Measurements from ENCODE around the gene APOA4. TPM values are rescaled to one million over a fixed set of nuclear protein-coding genes. Genes with fewer than 3 reads are reported as not detected.

Gene APOA4
- total RNA-seq, 4 donors from 2014 or later, result not detected

DNA sequence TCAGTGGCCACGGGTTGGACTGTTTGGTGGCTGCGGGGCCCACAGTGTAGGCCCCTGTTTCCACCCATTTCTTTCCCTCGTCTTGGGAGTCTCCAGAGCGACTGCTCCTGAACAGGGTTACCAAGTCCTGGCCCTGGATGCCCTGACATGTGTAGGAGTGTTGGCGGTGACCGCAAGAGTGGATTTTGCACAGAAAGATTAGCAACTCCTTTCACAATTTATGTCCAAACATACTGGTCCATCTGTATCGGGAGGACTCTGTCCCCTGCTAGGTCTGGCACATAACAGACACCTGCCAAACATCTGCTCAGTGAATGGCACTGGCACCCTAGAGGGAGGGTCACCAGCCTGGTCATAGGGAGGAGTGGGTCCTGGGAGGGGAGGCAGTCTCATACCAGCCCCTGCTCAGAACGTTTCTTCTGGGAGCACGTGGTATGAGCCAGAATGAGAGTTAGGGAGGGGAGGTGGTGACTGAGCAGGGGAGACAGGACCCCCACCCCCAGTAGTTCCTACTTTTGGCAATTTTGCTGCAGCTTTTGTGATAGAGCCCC lies 17.7 kb upstream of the APOA4 start:
- TF ChIP-seq, protein P1, sequence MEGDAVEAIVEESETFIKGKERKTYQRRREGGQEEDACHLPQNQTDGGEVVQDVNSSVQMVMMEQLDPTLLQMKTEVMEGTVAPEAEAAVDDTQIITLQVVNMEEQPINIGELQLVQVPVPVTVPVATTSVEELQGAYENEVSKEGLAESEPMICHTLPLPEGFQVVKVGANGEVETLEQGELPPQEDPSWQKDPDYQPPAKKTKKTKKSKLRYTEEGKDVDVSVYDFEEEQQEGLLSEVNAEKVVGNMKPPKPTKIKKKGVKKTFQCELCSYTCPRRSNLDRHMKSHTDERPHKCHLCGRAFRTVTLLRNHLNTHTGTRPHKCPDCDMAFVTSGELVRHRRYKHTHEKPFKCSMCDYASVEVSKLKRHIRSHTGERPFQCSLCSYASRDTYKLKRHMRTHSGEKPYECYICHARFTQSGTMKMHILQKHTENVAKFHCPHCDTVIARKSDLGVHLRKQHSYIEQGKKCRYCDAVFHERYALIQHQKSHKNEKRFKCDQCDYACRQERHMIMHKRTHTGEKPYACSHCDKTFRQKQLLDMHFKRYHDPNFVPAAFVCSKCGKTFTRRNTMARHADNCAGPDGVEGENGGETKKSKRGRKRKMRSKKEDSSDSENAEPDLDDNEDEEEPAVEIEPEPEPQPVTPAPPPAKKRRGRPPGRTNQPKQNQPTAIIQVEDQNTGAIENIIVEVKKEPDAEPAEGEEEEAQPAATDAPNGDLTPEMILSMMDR (IDR thresholded peaks at IDR 0.05; ENCODE audit: low read depth), result no peak

DNA sequence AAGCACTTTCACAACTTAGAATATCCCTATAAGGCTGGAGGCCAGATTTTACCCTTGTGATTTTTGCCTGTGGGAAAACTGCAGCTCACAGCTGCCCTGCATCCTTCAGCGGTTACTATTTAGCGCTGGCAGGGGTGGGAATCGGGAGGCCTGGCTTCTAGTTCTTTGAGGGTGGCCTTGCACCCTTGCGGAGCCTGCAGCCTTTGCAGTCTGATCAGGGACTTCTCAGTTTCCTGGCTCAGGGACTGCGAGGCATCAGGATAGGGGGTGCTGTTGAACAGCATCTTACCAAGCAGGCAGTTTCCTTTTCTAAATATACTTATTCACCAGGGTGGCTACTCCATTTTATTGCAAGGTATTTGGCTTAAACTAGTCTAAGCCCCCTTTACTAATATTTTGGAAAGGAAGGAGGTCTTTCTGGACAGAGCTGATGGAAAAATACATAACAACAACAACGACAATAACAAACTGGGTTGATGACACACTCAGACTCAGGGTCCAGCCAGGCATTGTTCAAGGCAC lies 17.2 kb upstream of the APOA4 start:
- TF ChIP-seq, protein P1 (IDR thresholded peaks at IDR 0.05; ENCODE audit: low read depth), result no peak

DNA sequence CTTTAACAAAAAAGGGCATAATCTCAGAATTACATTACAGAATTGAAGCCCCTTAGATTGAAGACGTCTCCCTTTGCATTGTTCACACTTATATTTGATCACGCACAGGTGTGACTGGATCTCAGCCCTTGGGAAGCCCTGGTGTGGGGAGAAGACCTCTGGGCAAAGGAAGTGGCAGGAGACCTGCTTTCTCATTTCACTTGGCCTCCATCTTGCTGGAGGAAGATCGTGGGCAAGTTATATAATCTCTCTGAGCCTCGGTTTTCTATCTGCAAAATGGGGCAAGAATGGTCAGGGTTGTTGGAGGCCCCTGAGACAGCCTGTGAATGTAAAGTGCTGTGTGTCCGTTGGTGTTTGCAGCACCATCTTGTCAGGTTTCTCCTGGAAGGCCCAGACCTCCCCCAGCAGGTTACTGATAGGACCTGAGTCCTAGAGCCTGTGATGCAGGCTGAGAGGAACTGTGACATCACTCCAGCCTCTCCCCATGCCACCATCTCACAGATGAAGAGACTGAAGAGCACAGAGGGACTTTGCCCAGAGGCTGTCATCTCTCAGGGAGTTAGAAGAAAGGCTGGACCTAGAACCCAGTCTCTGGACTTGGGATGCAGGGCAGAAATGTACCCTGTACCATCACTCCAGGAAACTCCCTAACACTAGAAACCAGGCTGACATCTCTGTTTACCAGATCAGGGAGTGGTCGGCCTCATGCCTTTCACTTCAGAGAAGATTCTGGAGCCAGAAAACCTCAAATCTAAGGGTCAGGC lies 15.4 kb upstream of the APOA4 start:
- TF ChIP-seq, protein P1 (IDR thresholded peaks at IDR 0.05; ENCODE audit: low read depth), result no peak

DNA sequence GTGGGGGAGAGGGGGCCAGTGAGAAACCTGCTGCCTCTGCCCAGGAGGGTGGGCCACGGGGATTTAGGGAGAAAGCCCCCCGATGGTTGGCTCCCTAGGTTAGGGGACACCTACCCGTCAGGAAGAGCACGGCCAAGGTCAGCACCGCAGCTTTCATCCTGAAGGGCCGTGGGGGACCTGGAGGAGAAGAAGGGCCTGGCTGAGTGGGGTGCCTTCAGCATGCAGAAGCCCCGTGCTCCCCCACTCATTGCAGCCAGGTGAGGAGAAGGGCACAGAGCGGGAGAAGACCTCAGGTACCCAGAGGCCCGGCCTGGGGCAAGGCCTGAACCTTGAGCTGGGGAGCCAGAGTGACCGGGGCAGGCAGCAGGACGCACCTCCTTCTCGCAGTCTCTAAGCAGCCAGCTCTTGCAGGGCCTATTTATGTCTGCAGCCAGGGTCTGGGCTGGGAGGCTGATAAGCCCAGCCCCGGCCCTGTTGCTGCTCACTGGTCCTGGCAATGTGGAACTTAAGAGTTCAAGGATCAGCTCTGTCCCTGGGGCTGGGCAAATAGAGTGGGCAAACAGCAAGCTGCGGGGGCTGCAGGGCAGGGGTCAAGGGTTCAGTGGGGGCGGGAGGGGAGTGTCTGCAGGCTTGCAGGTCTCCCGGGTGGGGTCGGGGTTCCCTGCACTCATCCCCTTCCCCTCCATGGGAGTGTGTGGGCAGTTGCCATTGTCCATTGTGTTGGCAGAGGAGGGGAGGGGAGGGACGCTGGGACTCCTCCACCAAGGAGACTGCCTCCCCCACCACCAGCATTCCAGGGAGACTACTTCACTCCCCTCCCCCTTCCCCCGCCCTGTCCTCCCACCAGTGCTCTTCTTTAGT lies 14.4 kb upstream of the APOA4 start, which contains the start of gene APOA1:
TSS of gene APOA1 (minus strand) at position 392 of the 861 bp plus-strand sequence. CDS start at position 157, 235 bp downstream.
- TF ChIP-seq, protein P1 (IDR thresholded peaks at IDR 0.05; ENCODE audit: low read depth), result no peak

DNA sequence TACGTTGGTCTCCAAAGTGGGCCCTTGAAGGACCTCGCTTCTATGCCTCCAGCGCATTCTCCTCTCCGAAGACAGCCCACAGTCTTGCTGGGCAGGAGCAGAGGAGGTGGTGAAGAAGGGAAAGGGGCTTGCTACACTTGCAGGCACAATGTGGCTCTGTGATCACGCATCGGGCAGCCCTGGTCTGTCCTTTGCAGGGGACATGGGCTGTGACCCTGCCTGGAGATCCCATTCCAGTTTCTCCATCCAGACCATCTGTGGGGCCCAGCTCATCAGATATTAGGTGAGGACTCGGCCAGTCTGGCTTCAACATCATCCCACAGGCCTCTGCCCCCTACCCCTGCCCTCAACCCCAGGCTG lies 13.5 kb upstream of the APOA4 start:
- TF ChIP-seq, protein P1 (IDR thresholded peaks at IDR 0.05; ENCODE audit: low read depth), result no peak

GRCh38 chr11:116835791-116836631 lies 12.9 kb upstream of the APOA4 start:
- TF ChIP-seq, protein P1 (IDR thresholded peaks at IDR 0.05; ENCODE audit: low read depth), result no peak

All from subcutaneous adipose tissue (tissue), 4 donors.